A549 (cell line): ENCODE measurements around the gene USP54. TPM values are rescaled to one million over a fixed set of nuclear protein-coding genes. Genes with fewer than 3 reads are reported as not detected.
A peak's percentile ranks its signal among the peaks of the same experiment; 100 is the strongest.

Experiments used
- ATAC-seq, 2 experiments: fragments of 200-7000 bp in 1 of 2; fragments of >200 bp in 1 of 2; cut with Nextera tagmentation in 1 of 2; cut with Tn5 transposase in 1 of 2; 3 replicates each; pipeline versions ENCODE4 v1.8.0 to v1.9.1; 2018 to 2020; ENCODE audit warnings: mild to moderate bottlenecking in 1 of 2, moderate library complexity in 1 of 2
- CTCF ChIA-PET: fragments of 300-600 bp; sonication (Branson Sonifier 250); formaldehyde crosslinking; extraction: SDS; loops from one replicate; lab custom pipeline; 2021; ENCODE audit warnings: antibody characterized with exemption, inconsistent platforms; lab: Yijun Ruan, JAX
- POLR2A ChIA-PET: fragments of 350-600 bp; formaldehyde crosslinking; extraction: SDS; loops from one replicate; lab custom pipeline; 2021; ENCODE audit warnings: antibody characterized with exemption, inconsistent platforms; lab: Yijun Ruan, JAX
- DNase-seq, 2 experiments: peaks; one replicate each; pipeline versions ENCODE4 v3.0.0 to v3.0.0-alpha.2; 2011 to 2016; ENCODE audit warnings: low read depth in 1 of 2, low spot score in 1 of 2
- FAIRE-seq: peaks from 2 replicates; lab custom pipeline; 2011; peaks lifted over from hg19 to GRCh38; lab: Jason Lieb, UNC
- H3K27ac ChIP-seq, 2 experiments: fragments of >200 bp; sonication (Bioruptor Twin); formaldehyde crosslinking; 3 replicates each; pipeline ENCODE4 v1.5.1; 2016 to 2017
- H3K4me1 ChIP-seq: fragments of >200 bp; sonication (Bioruptor Twin); formaldehyde crosslinking; 3 replicates; pipeline ENCODE4 v1.6.1; 2016
- H3K4me2 ChIP-seq: fragments of >200 bp; sonication (Bioruptor Twin); formaldehyde crosslinking; 3 replicates; pipeline ENCODE4 v1.6.1; 2016
- H3K4me3 ChIP-seq: fragments of >200 bp; sonication (Bioruptor Twin); formaldehyde crosslinking; 3 replicates; pipeline ENCODE4 v1.5.1; 2016
- H3K9me3 ChIP-seq: fragments of >200 bp; sonication (Bioruptor Twin); formaldehyde crosslinking; 3 replicates; pipeline ENCODE4 v1.6.1; 2016
- ATOH8 ChIP-seq: fragments of 250-450 bp; sonication (Bioruptor Pico); IDR thresholded peaks from 2 replicates; pipeline ENCODE4 v1.5.0; 2020; ENCODE audit warnings: low read depth, mild to moderate bottlenecking, moderate library complexity
- BCL3 ChIP-seq: fragments of >200 bp; sonication (Bioruptor Twin); formaldehyde crosslinking; IDR thresholded peaks from 3 replicates; pipeline ENCODE4 v1.6.1; 2016
- BHLHE40 ChIP-seq: IDR thresholded peaks from 2 replicates; pipeline ENCODE4 v1.6.1; 2012; ENCODE audit warnings: low read depth, low read length, inconsistent platforms
- CBX8 ChIP-seq: fragments of 200-600 bp; sonication (generic); IDR thresholded peaks from 2 replicates; pipeline ENCODE4 v1.6.1; 2016
- CHD4 ChIP-seq: fragments of 200-600 bp; sonication (generic); IDR thresholded peaks from 2 replicates; pipeline ENCODE4 v1.6.1; 2016; ENCODE audit warnings: antibody characterized with exemption, mild to moderate bottlenecking, borderline replicate concordance
- EHF ChIP-seq: fragments of 250-450 bp; sonication (Bioruptor Pico); IDR thresholded peaks from 2 replicates; pipeline ENCODE4 v1.5.0; 2020; ENCODE audit warnings: mild to moderate bottlenecking
- GATA3 ChIP-seq: IDR thresholded peaks from 2 replicates; pipeline ENCODE4 v1.6.1; 2012; ENCODE audit warnings: borderline replicate concordance
- HDAC2 ChIP-seq: fragments of 200-600 bp; sonication (generic); IDR thresholded peaks from 2 replicates; pipeline ENCODE4 v1.6.1; 2016
- HES2 ChIP-seq: fragments of >200 bp; sonication (Bioruptor Twin); formaldehyde crosslinking; IDR thresholded peaks from 2 replicates; pipeline ENCODE4 v1.6.1; 2016
- HOXB13 ChIP-seq: fragments of 250-450 bp; sonication (Bioruptor Pico); IDR thresholded peaks from 2 replicates; pipeline ENCODE4 v1.5.0; 2020; ENCODE audit warnings: low read depth, mild to moderate bottlenecking, moderate library complexity
- HOXB5 ChIP-seq: fragments of 250-450 bp; sonication (Bioruptor Pico); IDR thresholded peaks from 2 replicates; pipeline ENCODE4 v1.5.0; 2020; ENCODE audit warnings: mild to moderate bottlenecking, moderate library complexity
- KDM1A ChIP-seq: fragments of 200-600 bp; sonication (generic); IDR thresholded peaks from 2 replicates; pipeline ENCODE4 v1.6.1; 2016; ENCODE audit warnings: low read depth, mild to moderate bottlenecking
- KDM5A ChIP-seq: fragments of 200-600 bp; sonication (generic); IDR thresholded peaks from 2 replicates; pipeline ENCODE4 v1.6.1; 2016; ENCODE audit warnings: antibody characterized with exemption, mild to moderate bottlenecking
- MAX ChIP-seq: IDR thresholded peaks from 2 replicates; pipeline ENCODE4 v1.6.1; 2012
- NR3C1 ChIP-seq: fragments of >200 bp; sonication (Bioruptor Twin); formaldehyde crosslinking; IDR thresholded peaks from 3 replicates; pipeline ENCODE4 v1.6.1; 2017
- POLR2AphosphoS2 ChIP-seq: conservative IDR thresholded peaks from 2 replicates; pipeline ENCODE4 v1.6.1; 2012; ENCODE audit warnings: low read length, improper control_type of control experiment, inconsistent platforms
- RAD21 ChIP-seq, 2 experiments: fragments of >200 bp in 1 of 2; sonication (Bioruptor Twin) in 1 of 2; formaldehyde crosslinking in 1 of 2; IDR thresholded peaks in 1 of 2; conservative IDR thresholded peaks in 1 of 2; 2 replicates in 1 of 2; 3 replicates in 1 of 2; pipeline ENCODE4 v1.6.1; 2012 to 2018; ENCODE audit warnings: inconsistent platforms in 1 of 2
- RARB ChIP-seq: fragments of 250-450 bp; sonication (Bioruptor Pico); IDR thresholded peaks from 2 replicates; pipeline ENCODE4 v1.8.0; 2021; ENCODE audit warnings: mild to moderate bottlenecking, moderate library complexity
- REST ChIP-seq: fragments of 200-600 bp; sonication (generic); IDR thresholded peaks from 2 replicates; pipeline ENCODE4 v1.6.1; 2016; ENCODE audit warnings: antibody characterized with exemption, mild to moderate bottlenecking, moderate library complexity
- RFX5 ChIP-seq: fragments of 450-650 bp; IDR thresholded peaks from 2 replicates; pipeline ENCODE4 v1.7.1; 2014; ENCODE audit warnings: antibody characterized with exemption, mild to moderate bottlenecking, moderate library complexity
- TP53 ChIP-seq: fragments of 250-450 bp; sonication (Bioruptor Pico); IDR thresholded peaks from 2 replicates; pipeline ENCODE4 v1.5.0; 2021; ENCODE audit warnings: mild to moderate bottlenecking, moderate library complexity
- USF2 ChIP-seq: fragments of 450-650 bp; IDR thresholded peaks from 2 replicates; pipeline ENCODE4 v1.6.1; 2014; ENCODE audit warnings: antibody characterized with exemption
- ZC3H11A ChIP-seq: fragments of 450-650 bp; IDR thresholded peaks from 2 replicates; pipeline ENCODE4 v1.6.1; 2014; ENCODE audit warnings: antibody characterized with exemption, mild to moderate bottlenecking
- ZFP36 ChIP-seq: fragments of 450-650 bp; IDR thresholded peaks from 2 replicates; pipeline ENCODE4 v1.6.1; 2014; ENCODE audit warnings: borderline replicate concordance; ENCODE audit not compliant: partially characterized antibody
- ZSCAN20 ChIP-seq: fragments of 250-450 bp; sonication (Bioruptor Pico); IDR thresholded peaks from 2 replicates; pipeline ENCODE4 v1.8.0; 2022; ENCODE audit warnings: mild to moderate bottlenecking, moderate library complexity
- WGBS: methylation state at CpG from one replicate; pipeline ENCODE4 v1.1.6; 2017; ENCODE audit errors: missing lambda C conversion rate; 5-methylcytosine and 5-hydroxymethylcytosine counted together
- polyA plus RNA-seq, 4 experiments: library from polyadenylated mRNA; depleted of rRNA in 3 of 4; stranded (reverse); fragments of >200 nt; fragmentation: RNase III in 1 of 4; extraction: RNeasy Plus Mini Kit Qiagen cat#74134 plus additional on column Dnase treatment in 1 of 4; gene quantifications; 2 replicates in 3 of 4; 3 replicates in 1 of 4; pipeline ENCODE4 v1.2.3, GENCODE V29; 2011 to 2017

Gene USP54
- polyA plus RNA-seq, 2 of the 4 experiments (the other 2 are of a cell fraction) = 8.8 to 32.5 TPM

- TF ChIP-seq BCL3 = 0 out of 3 replicates have a peak, but pooled peaks have one; percentile 55
- no peak for TF ChIP-seq MAX
- peak; percentile 88 for TF ChIP-seq GATA3
These were observed 4.6 kb downstream of the USP54 start (continued) for GRCh38 chr10:73586583-73586984.

GRCh38 chr10:73585327-73585726 lies 5.8 kb downstream of the USP54 start:
- ChIA-PET CTCF (interaction anchor here (2.1 kb wide), 1 partner anchor 55 kb away, joined by 7 read pairs; no protein-coding TSS in a partner anchor), POLR2A (interaction anchor here (1.3 kb wide), 1 partner anchor 46 kb away, joined by 3 read pairs; no protein-coding TSS in a partner anchor)
- ATAC-seq = no peak
- Histone ChIP-seq H3K9me3 (peaks cover 4% of the 10 kb centered on the region; the same call in 1 of the 3 replicates), H3K4me3 (no peak overlapping the region), H3K4me2 (no peak overlapping the region), H3K4me1 (peaks cover 36% of the 10 kb centered on the region), H3K27ac (no peak overlapping the region)
- TF ChIP-seq ZFP36 (no peak), HES2 (no peak), HOXB13 (CRISPR knock-in tag) (no peak), HDAC2 (no peak), KDM5A (no peak), TP53 (CRISPR knock-in tag) (no peak), KDM1A (no peak), ZC3H11A (no peak), REST (no peak), USF2 (no peak)
- 99% methylated on average over 3 of the region's 3 CpGs for WGBS
- no peak for DNase-seq
- no peak for FAIRE-seq

GRCh38 chr10:73584737-73585136 lies 6.4 kb downstream of the USP54 start:
- 93% methylated on average over 2 of the region's 2 CpGs for WGBS
- Histone ChIP-seq H3K4me2 (no peak overlapping the region), H3K9me3 (peaks cover 4% of the 10 kb centered on the region; the same call in 1 of the 3 replicates), H3K4me3 (no peak overlapping the region), H3K27ac (no peak overlapping the region), H3K4me1 (peaks cover 35% of the 10 kb centered on the region)
- CTCF ChIA-PET = interaction anchor here (0.8 to 2.1 kb wide), 2 partner anchors 55 to 59 kb away, joined by 4 to 7 read pairs; no protein-coding TSS in a partner anchor
- POLR2A ChIA-PET = interaction anchor here (1.3 kb wide), 1 partner anchor 47 kb away, joined by 3 read pairs; no protein-coding TSS in a partner anchor
- no peak for DNase-seq
- FAIRE-seq = no peak
- ATAC-seq = no peak
- TF ChIP-seq RAD21 (conservative IDR thresholded peaks at IDR 0.05 in 1 of 2, IDR thresholded peaks at IDR 0.05 in 1 of 2) (no peak), GATA3 (no peak), EHF (CRISPR knock-in tag) (no peak), NR3C1 (no peak), BHLHE40 (no peak), POLR2AphosphoS2 (no peak), CHD4 (no peak), ZSCAN20 (CRISPR knock-in tag) (no peak), HOXB5 (CRISPR knock-in tag) (no peak), CBX8 (no peak), REST (no peak), RFX5 (no peak), ATOH8 (CRISPR knock-in tag) (no peak), RARB (CRISPR knock-in tag) (no peak)
